SW 1271 (cell line): ENCODE measurements around the gene SLC17A2.

Experiments used
- DNase-seq, 2 experiments: peaks; one replicate each; lab custom pipeline; 2025; lab: John Stamatoyannopoulos, UW

The SLC17A2 gene

GRCh38 chr6:25930532-25931410 is at the start of gene SLC17A2:
TSS of gene SLC17A2 (minus strand) at chr6:25930691. CDS start at chr6:25925796, 4,895 bp downstream.
- DNase-seq = no peak

- no peak for DNase-seq
These were observed 45.6 kb upstream of the SLC17A2 start for GRCh38 chr6:25975923-25976560.

GRCh38 chr6:25973923-25974555 is 43.5 kb upstream of the SLC17A2 start:
- no peak for DNase-seq

- DNase-seq = no peak
These were observed 42.4 kb upstream of the SLC17A2 start for GRCh38 chr6:25972902-25973301.

GRCh38 chr6:25972128-25972527 is 41.6 kb upstream of the SLC17A2 start:
- DNase-seq = no peak

- DNase-seq = peak; percentile 77 to 90
These were observed 40.8 kb upstream of the SLC17A2 start for GRCh38 chr6:25971187-25971821.

- no peak for DNase-seq
These were observed 38.3 kb upstream of the SLC17A2 start for GRCh38 chr6:25968769-25969168.

- no peak for DNase-seq
These were observed 36.2 kb upstream of the SLC17A2 start for GRCh38 chr6:25966711-25967110.

- DNase-seq = no peak
These were observed 34.6 kb upstream of the SLC17A2 start for GRCh38 chr6:25965058-25965457.

GRCh38 chr6:25963426-25964123 is 33.1 kb upstream of the SLC17A2 start:
- no peak for DNase-seq

GRCh38 chr6:25962149-25963127 is 31.9 kb upstream of the SLC17A2 start, which contains the start of gene TRIM38:
TSS of gene TRIM38 (plus strand) at chr6:25962802. CDS start at chr6:25966523, 3,721 bp downstream.
- peak; percentile 77 to 93 for DNase-seq

GRCh38 chr6:25961619-25962148 is 31.2 kb upstream of the SLC17A2 start:
- DNase-seq = peak; percentile 17 to 24

- DNase-seq = no peak
These were observed 30.2 kb upstream of the SLC17A2 start for GRCh38 chr6:25960734-25961133.

GRCh38 chr6:25959890-25960536 is 29.5 kb upstream of the SLC17A2 start:
- DNase-seq = no peak

GRCh38 chr6:25958700-25959162 is 28.2 kb upstream of the SLC17A2 start:
- DNase-seq = no peak

GRCh38 chr6:25956226-25956625 is 25.7 kb upstream of the SLC17A2 start:
- DNase-seq = no peak

- no peak for DNase-seq
These were observed 24.3 kb upstream of the SLC17A2 start for GRCh38 chr6:25954756-25955155.

- DNase-seq = no peak
These were observed 23.2 kb upstream of the SLC17A2 start for GRCh38 chr6:25953733-25954132.

GRCh38 chr6:25952535-25952934 is 22.0 kb upstream of the SLC17A2 start:
- DNase-seq = no peak
